PC-9 (cell line): ENCODE measurements around the gene SHE.

Experiments
- EZH2 ChIP-seq: fragments of 200-600 bp; sonication (generic); IDR thresholded peaks from 2 replicates; pipeline ENCODE4 v1.8.0; 2017; ENCODE audit warnings: antibody characterized with exemption, low read depth
- TF ChIP-seq, protein P1 (sequence below): fragments of 200-600 bp; sonication (generic); conservative IDR thresholded peaks from 2 replicates; pipeline ENCODE4 v1.6.1; 2017; ENCODE audit warnings: mixed run types, antibody characterized with exemption, mild to moderate bottlenecking, moderate library complexity

DNA sequence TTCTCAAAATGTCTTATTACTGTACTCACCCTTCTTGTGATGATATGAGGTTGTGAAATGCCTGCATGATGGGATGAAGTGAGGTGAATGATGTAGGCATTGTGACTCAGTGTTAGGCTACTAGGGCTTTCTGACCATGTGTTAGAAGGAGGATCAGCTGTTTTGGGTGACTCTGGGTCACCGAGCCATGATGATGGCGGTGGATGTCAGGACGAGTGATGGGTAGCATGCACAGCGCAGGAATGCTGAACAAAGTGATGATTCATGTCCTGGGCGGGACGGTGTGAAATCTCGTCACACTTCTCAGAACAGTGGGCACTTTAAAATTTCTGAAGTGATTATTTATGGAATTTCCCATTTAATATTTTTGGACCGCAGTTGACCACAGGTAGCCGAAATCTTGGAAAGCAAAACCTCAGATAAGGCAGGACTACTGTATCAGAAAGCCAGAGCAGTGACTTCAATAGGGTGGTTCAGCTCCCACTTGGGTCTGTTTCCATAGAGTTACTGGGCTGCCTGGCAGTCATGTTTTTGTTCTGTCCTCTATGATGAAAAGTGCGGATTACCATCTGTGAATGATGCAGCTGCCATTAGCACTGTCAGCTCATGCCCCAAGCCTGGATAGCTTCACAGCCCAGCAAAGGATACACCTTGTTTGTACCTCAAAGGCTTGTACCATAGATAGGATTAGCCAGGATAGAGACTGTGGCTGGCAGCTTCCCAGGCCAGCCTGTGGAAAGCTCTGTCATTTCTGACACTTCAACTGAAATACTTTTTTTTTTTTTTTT lies 70.4 kb downstream of the SHE start:
- TF ChIP-seq, protein P1, sequence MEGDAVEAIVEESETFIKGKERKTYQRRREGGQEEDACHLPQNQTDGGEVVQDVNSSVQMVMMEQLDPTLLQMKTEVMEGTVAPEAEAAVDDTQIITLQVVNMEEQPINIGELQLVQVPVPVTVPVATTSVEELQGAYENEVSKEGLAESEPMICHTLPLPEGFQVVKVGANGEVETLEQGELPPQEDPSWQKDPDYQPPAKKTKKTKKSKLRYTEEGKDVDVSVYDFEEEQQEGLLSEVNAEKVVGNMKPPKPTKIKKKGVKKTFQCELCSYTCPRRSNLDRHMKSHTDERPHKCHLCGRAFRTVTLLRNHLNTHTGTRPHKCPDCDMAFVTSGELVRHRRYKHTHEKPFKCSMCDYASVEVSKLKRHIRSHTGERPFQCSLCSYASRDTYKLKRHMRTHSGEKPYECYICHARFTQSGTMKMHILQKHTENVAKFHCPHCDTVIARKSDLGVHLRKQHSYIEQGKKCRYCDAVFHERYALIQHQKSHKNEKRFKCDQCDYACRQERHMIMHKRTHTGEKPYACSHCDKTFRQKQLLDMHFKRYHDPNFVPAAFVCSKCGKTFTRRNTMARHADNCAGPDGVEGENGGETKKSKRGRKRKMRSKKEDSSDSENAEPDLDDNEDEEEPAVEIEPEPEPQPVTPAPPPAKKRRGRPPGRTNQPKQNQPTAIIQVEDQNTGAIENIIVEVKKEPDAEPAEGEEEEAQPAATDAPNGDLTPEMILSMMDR = no peak
- no peak for TF ChIP-seq EZH2
